Psoas muscle (tissue), 8 donors: ENCODE data around the gene IDUA. TPM values are rescaled to one million over a fixed set of nuclear protein-coding genes. Genes with fewer than 3 reads are reported as not detected.
A peak's percentile ranks its signal among the peaks of the same experiment; 100 is the strongest.

Source experiments
- ATAC-seq, 4 donors: fragments of 200-7000 bp; cut with Tn5 transposase; one replicate each; pipeline ENCODE4 v1.9.1; 2020; ENCODE audit warnings: moderate library complexity in 3 of 4, mild to moderate bottlenecking in 2 of 4
- DNase-seq, 2 donors: peaks; one replicate each; pipeline ENCODE4 v3.0.0-alpha.2; 2020
- H3K27ac ChIP-seq: fragments of 200-600 bp; one replicate; pipeline ENCODE4 v1.8.0; 2022
- H3K27me3 ChIP-seq, 3 donors: fragments of 200-600 bp in 1 of 3; one replicate each; pipeline versions ENCODE4 v1.6.1 to v1.8.0; 2013 to 2022; ENCODE audit warnings: low read length in 2 of 3, mild to moderate bottlenecking in 2 of 3, moderate library complexity in 1 of 3; ENCODE audit not compliant: insufficient read depth in 3 of 3
- H3K36me3 ChIP-seq, 2 donors: fragments of 200-600 bp in 1 of 2; one replicate each; pipeline versions ENCODE4 v1.6.1 to v1.8.0; 2013 to 2022; ENCODE audit warnings: low read depth in 1 of 2, mild to moderate bottlenecking in 1 of 2, moderate library complexity in 1 of 2; ENCODE audit not compliant: insufficient read depth in 1 of 2
- H3K4me1 ChIP-seq: fragments of 200-600 bp; one replicate; pipeline ENCODE4 v1.8.0; 2022
- H3K4me3 ChIP-seq: fragments of 200-600 bp; one replicate; pipeline ENCODE4 v1.8.0; 2022; ENCODE audit warnings: mild to moderate bottlenecking
- H3K9me3 ChIP-seq: fragments of 200-600 bp; one replicate; pipeline ENCODE4 v1.8.0; 2022
- WGBS, 3 donors: extraction: QIAGEN DNeasy Blood & Tissue Kit; methylation state at CpG; one replicate each; pipeline versions ENCODE4 v1.1.6 to v1.1.7; 2013; 5-methylcytosine and 5-hydroxymethylcytosine counted together
- intact Hi-C, 2 donors: fragments of 100-400 bp; cut with DNase I; formaldehyde crosslinking; loops; one replicate each; pipeline versions ENCODE4 v1.11.0 to v1.14.2; 2022
- polyA plus RNA-seq, 3 donors: library from polyadenylated mRNA; stranded (reverse); fragments of 200-250 nt; gene quantifications; one replicate each; pipeline ENCODE4 v1.2.3, GENCODE V29; 2013
- total RNA-seq, 4 donors: library from RNA; stranded (reverse); fragmentation: NEBNext Ultra II Directional in 2 of 4; extraction: Animal tissue kit (Norgen Biotek cat#: 25700) in 2 of 4; gene quantifications; one replicate each; pipeline versions ENCODE4 v1.2.1 to v1.2.4, GENCODE V29; 2021 to 2023
- TF ChIP-seq, protein P1 (sequence below): fragments of 200-600 bp; IDR thresholded peaks from one replicate; pipeline ENCODE4 v1.8.0; 2022; ENCODE audit warnings: antibody characterized with exemption
- donor health status: healthy with polysubstance abuse.
- donor health status: DM: no; HTN: no; CAD: no; lungs with moderate emphysema.
- donor health status: Bipolar disorder and iron deficiency.
- donor health status: healthy.
- donor health status: DM: yes; HTN: yes; CAD: no.
- donor health status: DM: no; HTN: no; CAD: no.
- donor health status: DM: no; HTN: no; CAD: no.
- donor health status: DM: yes; HTN: yes; CAD: no.

IDUA gene
- total and polyA plus RNA-seq, 7 donors: 1.3 to 6.0 (median 5.1) TPM

DNA sequence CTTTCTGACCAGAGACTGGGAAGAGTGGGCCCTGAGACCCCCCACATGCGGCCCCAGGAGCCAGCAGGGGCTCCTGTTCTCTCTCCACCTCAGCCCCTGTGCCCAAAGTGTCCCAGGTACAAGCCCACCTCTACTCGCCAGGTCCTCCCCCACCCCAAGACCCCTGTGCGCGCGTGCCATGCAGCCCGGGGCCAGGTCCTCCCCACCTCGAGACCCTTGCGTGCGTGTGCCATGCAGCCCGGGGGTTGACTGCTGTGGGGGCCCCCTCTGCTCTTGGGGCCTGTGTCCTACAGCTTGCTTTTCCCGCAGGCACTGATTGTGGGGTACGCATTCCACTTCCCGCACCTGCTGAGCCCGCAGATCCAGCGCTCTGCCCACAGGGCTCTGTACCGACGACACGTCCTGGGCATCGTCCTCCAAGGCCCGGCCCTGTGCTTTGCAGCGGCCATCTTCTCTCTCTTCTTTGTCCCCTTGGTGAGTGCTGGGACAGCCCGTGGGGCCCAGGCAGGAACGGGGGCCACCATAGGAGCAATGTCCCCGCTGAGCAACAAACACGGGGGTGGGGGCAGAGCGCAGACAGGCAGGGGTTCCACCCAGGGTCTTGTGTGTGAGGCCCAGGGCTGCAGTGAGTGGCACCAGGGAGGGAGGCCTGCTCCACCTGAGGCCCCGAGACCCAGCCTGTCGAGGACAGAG lies 33.8 kb upstream of the IDUA start:
- DNase-seq: peak in 1 of 2 donors; percentile 48
- no peaks in the 10 kb centered on the region for H3K4me1 ChIP-seq
- ATAC-seq: no peak
- no peak overlapping the region for H3K27ac ChIP-seq
- H3K27me3 ChIP-seq: no peaks in the 10 kb centered on the region
- peaks cover 0 to 45% of the 10 kb centered on the region in 2 donors for H3K36me3 ChIP-seq
- no peak overlapping the region for H3K4me3 ChIP-seq
- TF ChIP-seq, protein P1, sequence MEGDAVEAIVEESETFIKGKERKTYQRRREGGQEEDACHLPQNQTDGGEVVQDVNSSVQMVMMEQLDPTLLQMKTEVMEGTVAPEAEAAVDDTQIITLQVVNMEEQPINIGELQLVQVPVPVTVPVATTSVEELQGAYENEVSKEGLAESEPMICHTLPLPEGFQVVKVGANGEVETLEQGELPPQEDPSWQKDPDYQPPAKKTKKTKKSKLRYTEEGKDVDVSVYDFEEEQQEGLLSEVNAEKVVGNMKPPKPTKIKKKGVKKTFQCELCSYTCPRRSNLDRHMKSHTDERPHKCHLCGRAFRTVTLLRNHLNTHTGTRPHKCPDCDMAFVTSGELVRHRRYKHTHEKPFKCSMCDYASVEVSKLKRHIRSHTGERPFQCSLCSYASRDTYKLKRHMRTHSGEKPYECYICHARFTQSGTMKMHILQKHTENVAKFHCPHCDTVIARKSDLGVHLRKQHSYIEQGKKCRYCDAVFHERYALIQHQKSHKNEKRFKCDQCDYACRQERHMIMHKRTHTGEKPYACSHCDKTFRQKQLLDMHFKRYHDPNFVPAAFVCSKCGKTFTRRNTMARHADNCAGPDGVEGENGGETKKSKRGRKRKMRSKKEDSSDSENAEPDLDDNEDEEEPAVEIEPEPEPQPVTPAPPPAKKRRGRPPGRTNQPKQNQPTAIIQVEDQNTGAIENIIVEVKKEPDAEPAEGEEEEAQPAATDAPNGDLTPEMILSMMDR: no peak
- no peaks in the 10 kb centered on the region for H3K9me3 ChIP-seq
- intact Hi-C loops: no loop called here
- WGBS, 3 donors: 94% methylated on average over 28 of the region's 28 CpGs

DNA sequence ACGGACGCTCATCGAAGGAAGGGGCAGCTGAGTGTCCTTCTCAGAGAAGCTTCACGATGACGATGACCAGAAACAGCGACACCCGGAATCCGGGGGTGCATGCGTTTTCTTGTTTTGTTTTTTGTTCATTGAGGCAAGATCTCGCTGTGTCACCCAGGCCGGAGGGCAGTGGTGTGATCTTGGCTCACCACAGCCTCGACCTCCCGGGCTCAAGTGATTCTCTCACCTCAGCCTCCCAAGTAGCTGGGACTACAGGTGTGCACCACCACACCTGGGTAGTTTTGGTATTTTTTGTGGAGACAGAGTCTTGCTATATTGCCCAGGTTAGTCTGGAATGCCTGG lies 33.3 kb upstream of the IDUA start:
- ATAC-seq: no peak

DNA sequence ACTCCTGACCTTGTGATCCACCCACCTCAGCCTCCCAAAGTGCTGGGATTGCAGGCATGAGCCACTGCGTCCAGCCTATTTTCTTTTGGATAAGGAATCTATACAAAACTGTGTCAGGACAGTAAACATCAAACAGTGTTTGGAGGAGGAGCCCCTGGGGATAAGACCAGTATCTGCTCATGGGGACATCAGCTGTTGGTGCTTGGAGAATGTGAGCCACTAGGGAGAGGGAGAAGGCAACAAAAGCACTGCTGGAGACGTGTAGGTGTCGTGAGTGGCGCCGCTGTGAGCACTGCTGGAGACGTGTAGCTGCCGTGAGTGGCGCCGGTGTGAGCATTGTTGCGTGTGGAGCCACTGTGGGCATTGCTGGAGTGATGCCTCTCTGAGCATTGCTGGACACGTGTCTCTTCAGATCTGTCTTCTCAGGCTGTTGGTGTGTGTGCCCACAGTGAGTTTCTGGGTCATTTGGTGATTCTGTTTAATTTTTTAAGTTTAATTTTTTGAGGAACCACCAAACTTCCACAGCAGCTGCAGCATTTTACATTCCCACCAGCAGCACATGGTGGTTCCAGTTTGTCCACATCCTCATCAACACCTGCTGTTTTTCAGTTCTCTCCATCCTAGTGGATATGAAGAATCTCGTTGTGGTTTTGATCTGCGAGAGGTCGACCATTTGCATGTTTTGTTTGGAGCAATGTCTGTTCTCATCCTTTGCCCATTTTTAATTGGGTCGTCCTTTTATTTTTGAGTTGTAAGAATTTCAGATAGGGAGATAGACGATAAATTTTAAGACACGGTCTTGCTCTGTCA lies 32.4 kb upstream of the IDUA start:
- TF ChIP-seq, protein P1: no peak
- intact Hi-C loops: no loop called here
- ATAC-seq: no peak
- Histone ChIP-seq H3K27me3 (no peaks in the 10 kb centered on the region), H3K36me3 (peaks cover 0 to 55% of the 10 kb centered on the region in 2 donors), H3K4me3 (no peak overlapping the region), H3K27ac (no peak overlapping the region), H3K9me3 (no peaks in the 10 kb centered on the region), H3K4me1 (no peaks in the 10 kb centered on the region)
- DNase-seq: peak in 1 of 2 donors; percentile 23
- 89 to 93% (median 92%) methylated on average over 17 of the region's 17 CpGs for WGBS, 3 donors

More for the DNA sequence above, 33.3 kb upstream of the IDUA start:
- intact Hi-C loops: no loop called here
- Histone ChIP-seq H3K27ac (no peak overlapping the region), H3K36me3 (peaks cover 0 to 50% of the 10 kb centered on the region in 2 donors), H3K27me3 (no peaks in the 10 kb centered on the region), H3K4me3 (no peak overlapping the region), H3K4me1 (no peaks in the 10 kb centered on the region), H3K9me3 (no peaks in the 10 kb centered on the region)
- 96 to 97% (median 96%) methylated on average over 13 of the region's 13 CpGs for WGBS, 3 donors
- TF ChIP-seq, protein P1: no peak
- no peak for DNase-seq

DNA sequence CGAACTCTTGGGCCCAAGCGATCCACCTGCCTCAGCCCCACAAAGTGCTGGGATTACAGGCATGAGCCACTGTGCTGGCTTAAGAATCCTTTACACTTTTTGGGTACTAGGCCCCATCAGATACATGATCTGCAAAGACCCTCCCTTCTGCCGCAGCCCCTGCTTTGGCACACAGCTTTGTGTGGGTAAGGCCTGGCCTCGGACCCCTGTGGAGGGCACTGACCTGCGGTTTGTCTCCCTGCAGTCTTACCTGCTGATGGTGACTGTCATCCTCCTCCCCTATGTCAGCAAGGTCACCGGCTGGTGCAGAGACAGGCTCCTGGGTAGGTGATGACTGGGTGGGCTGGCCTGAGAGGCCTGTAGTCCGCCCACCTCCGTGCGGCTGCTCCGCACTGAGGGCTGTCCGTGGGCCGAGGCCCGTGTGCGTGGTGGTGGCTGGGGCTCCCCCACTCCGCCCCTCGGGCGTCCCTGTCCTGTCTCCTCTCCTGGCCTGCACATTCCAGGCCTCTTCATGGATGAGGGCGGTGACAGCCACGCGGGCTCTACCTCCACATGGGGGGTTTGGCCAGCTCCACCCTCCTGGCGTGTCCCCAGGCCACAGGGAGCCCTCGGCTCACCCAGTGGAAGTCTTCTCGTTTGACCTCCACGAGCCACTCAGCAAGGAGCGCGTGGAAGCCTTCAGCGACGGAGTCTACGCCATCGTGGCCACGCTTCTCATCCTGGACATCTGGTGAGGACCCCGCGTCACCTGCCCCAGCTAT lies 31.5 kb upstream of the IDUA start:
- Histone ChIP-seq H3K9me3 (no peaks in the 10 kb centered on the region), H3K27ac (no peak overlapping the region), H3K27me3 (no peaks in the 10 kb centered on the region), H3K36me3 (peaks cover 0 to 55% of the 10 kb centered on the region in 2 donors), H3K4me1 (no peaks in the 10 kb centered on the region), H3K4me3 (no peak overlapping the region)
- ATAC-seq (no peak), DNase-seq (peak in 1 of 2 donors; percentile 47)
- intact Hi-C loops: no loop called here
- 91 to 94% (median 92%) methylated on average over 29 to 33 of the region's 33 CpGs for WGBS, 3 donors
- TF ChIP-seq, protein P1: no peak
